ENCODE measurements around the gene CHD3.

DNA sequence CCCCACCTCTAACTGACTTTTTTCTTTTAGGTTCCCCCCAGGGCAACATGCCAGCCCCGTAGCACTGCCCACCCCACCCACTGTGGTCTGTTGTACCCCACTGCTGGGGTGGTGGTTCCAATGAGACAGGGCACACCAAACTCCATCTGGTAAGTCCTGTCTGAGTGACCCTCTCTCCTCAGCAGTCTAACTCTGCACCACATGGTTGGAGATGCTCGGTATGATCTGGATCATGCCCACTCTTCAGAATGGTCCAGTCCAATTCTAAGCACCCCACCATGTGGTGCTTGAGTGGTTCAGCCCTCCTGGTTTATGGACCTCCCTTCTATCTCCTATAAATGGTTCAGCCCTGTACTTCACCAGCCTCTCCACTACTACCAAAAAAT, 48.7 kb upstream of the CHD3 start:
- TF ChIP-seq, protein P1, sequence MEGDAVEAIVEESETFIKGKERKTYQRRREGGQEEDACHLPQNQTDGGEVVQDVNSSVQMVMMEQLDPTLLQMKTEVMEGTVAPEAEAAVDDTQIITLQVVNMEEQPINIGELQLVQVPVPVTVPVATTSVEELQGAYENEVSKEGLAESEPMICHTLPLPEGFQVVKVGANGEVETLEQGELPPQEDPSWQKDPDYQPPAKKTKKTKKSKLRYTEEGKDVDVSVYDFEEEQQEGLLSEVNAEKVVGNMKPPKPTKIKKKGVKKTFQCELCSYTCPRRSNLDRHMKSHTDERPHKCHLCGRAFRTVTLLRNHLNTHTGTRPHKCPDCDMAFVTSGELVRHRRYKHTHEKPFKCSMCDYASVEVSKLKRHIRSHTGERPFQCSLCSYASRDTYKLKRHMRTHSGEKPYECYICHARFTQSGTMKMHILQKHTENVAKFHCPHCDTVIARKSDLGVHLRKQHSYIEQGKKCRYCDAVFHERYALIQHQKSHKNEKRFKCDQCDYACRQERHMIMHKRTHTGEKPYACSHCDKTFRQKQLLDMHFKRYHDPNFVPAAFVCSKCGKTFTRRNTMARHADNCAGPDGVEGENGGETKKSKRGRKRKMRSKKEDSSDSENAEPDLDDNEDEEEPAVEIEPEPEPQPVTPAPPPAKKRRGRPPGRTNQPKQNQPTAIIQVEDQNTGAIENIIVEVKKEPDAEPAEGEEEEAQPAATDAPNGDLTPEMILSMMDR (IDR thresholded peaks at IDR 0.05; ENCODE audit: poor library complexity), result no peak
- TF ChIP-seq EZH2 (IDR thresholded peaks at IDR 0.05; ENCODE audit: borderline replicate concordance), result no peak
- TF ChIP-seq EZH2phosphoT487 (IDR thresholded peaks at IDR 0.05; ENCODE audit: low read depth, severe bottlenecking, unreplicated experiment), result no peak

Data from hepatocyte (in vitro differentiated cells).